GM12873 (cell line): ENCODE data around the gene PDK2.

Source experiments
- TF ChIP-seq, protein P1 (sequence below): IDR thresholded peaks from 2 replicates; pipeline ENCODE4 v1.5.1; 2012; ENCODE audit warnings: low read depth, mild to moderate bottlenecking, moderate library complexity, low read length, control low read depth; ENCODE audit not compliant: insufficient read depth; ENCODE audit errors: missing control alignments

PDK2 gene

DNA sequence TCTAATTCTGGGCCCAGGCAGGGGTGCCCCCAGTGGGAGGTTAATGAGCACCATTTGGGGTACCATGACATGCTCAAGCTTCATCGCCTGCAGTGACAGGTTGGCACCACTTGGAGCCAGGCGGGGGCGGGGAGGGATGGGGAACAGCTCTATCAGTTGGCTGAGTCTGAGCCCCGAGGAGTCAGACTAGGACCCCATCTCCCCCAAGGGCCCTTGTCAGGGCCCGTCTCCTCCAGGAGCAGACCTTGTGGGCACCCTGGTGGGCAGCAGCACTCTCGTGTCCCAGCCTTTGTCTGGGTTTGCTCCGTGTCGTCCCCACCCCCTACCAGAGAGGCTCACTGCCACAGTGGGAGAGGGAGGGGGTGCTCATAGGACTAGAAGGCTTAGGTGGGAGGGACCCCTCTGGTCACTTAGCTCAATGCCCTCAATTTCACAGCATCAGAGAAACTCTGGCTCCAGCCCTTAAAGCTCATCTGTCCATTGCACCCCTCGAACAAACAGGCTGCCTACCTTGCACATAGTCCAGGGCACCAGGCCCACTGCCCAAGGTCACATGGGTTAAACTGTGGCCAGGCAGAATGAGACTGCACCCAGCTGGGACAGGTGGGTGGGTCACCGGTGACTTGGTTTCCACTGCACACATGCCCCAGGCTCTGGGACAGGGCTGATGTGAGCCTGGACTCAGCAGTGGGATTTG, 51.2 kb downstream of the PDK2 start:
- TF ChIP-seq, protein P1, sequence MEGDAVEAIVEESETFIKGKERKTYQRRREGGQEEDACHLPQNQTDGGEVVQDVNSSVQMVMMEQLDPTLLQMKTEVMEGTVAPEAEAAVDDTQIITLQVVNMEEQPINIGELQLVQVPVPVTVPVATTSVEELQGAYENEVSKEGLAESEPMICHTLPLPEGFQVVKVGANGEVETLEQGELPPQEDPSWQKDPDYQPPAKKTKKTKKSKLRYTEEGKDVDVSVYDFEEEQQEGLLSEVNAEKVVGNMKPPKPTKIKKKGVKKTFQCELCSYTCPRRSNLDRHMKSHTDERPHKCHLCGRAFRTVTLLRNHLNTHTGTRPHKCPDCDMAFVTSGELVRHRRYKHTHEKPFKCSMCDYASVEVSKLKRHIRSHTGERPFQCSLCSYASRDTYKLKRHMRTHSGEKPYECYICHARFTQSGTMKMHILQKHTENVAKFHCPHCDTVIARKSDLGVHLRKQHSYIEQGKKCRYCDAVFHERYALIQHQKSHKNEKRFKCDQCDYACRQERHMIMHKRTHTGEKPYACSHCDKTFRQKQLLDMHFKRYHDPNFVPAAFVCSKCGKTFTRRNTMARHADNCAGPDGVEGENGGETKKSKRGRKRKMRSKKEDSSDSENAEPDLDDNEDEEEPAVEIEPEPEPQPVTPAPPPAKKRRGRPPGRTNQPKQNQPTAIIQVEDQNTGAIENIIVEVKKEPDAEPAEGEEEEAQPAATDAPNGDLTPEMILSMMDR: peak; percentile 41

DNA sequence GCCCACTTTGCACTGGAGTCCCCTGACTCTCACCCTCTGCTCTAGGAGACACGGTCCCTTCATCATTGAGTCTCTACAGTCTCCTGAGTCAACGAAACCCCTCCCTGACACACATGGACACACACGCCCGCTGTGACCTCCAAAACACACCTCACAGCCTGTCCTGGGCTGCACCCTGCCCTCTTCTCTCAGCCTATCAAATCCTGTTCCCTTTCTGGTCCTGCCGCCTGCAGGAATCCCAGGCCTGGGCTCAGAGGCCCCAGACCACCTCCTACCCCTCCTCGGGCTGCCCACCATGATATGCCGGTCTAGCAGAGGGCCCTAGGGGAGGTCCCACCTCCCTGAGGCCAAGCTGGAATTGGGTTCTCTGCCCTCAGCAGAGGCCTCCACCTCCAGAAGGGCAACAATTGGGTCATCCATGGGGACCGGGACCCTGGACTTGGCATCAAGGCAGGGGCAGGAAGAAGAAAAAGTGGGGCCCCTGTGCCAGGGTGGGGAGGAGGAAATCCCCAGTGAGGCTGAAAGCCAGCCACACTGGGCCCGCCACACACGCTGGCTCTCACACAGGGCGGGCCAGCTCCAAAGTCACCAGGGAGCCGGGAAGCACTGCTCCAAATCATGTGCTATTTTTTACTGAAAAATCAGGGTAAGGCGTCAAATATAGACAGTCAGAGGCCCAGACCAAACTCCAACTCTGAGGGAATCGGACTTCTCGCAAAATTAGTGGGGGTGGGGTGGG, 51.9 kb downstream of the PDK2 start:
- TF ChIP-seq, protein P1: no peak

DNA sequence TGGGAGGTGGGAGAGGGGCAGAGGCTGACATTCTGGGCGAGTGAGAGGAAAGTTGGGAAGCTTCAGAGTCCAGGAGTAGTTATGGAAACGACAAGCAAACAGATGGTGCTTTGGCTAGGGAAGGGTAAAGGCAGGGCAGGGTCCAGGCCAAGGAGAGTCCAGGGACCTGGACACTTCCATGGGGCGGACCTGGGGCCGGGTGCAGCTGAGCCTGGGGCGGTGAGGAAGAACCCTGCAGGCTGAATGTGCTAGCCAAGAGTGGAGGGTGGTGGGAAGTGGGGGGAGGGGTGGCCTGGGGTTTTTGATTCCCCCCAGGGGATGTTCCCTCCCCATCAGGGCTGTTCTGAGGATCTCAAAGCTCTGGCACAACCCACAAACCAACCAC, 52.7 kb downstream of the PDK2 start:
- TF ChIP-seq, protein P1: no peak

DNA sequence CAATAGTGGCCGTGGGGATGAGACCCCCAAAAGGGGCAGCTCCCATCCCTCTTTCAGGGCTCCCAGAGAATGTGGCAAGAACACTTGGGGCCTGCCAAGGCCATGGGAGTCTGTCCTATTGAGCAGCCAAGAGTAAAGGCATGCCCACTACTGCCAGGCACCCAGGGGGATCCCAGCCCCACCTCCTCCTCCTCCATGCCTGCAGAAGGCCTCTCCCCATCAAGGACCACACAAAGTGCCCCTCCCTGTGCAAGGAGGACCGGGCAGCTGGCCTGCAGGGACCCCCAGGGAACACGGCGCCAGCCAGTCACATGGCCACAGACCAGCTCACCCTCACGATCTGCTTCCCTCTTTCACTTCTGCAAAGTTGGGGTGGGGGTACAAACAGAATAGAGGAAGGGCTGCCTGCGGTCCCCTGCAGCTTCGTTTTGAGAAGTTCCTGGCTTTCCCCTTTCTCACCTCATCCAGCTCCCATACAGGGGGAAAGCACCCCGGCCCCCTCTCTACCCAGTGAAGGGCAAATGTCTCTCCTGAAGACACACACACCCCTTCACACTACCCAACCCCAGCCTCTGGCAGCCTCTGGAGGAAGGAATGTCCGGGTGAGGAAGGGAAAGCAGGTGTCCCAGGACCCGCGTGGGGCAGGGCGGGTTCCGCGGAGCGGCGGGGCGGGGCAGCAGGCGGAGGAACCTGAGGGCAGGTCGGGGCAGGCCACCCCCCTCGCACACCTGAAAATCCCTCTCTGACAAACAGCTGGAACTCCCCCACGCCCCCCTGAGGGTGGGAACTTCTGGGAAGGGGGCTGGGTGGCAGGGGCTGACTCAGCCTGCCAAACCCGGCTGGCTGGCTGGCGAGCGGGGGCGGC, 53.3 kb downstream of the PDK2 start:
- TF ChIP-seq, protein P1: no peak

DNA sequence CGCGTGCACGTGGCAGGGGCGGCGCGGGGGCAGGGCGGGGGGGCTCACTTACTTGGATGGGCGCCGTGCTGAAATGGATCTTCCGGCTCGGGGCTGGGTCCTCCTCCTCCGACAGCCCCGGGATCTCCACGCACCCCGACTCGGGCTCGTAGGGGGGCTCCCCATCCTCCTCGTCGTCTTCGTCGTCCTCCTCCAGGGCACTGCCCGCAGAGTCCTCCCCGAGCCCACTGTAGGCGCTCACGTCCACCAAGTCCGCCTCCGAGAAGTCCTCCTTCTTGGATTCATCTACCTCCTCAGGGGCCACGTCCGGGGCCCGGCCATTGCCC, 53.9 kb downstream of the PDK2 start:
- TF ChIP-seq, protein P1: no peak

DNA sequence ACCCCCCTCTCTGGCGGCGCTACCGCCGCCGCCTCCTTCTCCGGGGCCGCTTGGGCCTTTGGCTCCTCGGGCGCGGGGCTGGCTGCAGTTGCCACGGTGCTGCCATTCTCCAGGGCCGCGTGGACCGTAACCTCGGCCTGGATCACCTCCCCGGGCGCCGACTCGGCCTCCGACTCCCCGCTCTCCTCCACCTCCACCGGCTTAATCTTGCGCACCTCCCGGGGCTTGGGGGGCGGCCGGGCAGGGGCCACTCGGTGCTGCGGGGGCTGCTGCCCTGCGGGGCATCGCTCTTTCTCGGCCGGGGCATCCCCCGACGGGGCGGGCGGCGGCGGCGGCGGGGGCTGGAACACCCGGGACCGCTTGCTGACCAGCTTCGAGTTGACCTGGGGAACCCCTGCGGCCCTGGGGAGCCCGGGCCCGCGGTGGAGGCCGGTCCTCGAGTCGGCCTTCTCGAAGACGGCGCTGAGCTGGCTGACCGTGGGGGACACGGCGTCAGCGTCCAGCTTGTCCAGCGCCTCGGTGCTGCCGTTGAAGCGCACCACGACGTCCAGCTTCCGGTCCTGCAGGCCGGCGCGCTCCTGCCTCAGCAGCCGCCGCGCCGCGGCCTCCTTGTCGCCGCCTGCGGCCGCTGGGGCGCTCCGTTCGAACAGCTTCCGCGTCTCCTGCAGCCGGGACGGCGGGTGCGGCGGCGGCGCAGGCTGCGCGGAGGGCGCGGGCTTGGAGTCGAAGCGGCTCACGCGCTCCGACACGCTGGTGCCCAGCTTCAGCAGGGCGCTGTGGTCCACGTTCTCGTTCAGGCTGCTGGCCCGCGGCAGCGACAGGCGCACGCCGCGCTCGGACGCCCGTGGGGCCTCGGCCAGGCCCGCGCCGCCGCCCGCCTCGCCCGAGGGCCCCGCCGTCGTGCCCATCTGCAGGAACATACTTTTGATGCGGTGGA, 54.5 kb downstream of the PDK2 start:
- TF ChIP-seq, protein P1: no peak
